Subcutaneous adipose tissue (tissue), 4 donors: ENCODE data around the gene PAFAH2. TPM values are rescaled to one million over a fixed set of nuclear protein-coding genes. Genes with fewer than 3 reads are reported as not detected.

ENCODE experiments used
- total RNA-seq, 4 donors: library from RNA; depleted of rRNA; stranded (reverse); fragments of >200 nt; gene quantifications; one replicate each; pipeline ENCODE4 v1.1.0, GENCODE V29; 2016
- TF ChIP-seq, protein P1 (sequence below): fragments of 450-650 bp; IDR thresholded peaks from one replicate; pipeline ENCODE4 v1.5.1; 2016; ENCODE audit warnings: low read depth, mild to moderate bottlenecking, control low read depth, antibody characterized with exemption, moderate library complexity

The PAFAH2 gene
- 10 to 100 TPM in 1 of 4 donors, 1 to 10 TPM in 3; 6.7 to 12.6 (median 9.1) TPM for total RNA-seq

DNA sequence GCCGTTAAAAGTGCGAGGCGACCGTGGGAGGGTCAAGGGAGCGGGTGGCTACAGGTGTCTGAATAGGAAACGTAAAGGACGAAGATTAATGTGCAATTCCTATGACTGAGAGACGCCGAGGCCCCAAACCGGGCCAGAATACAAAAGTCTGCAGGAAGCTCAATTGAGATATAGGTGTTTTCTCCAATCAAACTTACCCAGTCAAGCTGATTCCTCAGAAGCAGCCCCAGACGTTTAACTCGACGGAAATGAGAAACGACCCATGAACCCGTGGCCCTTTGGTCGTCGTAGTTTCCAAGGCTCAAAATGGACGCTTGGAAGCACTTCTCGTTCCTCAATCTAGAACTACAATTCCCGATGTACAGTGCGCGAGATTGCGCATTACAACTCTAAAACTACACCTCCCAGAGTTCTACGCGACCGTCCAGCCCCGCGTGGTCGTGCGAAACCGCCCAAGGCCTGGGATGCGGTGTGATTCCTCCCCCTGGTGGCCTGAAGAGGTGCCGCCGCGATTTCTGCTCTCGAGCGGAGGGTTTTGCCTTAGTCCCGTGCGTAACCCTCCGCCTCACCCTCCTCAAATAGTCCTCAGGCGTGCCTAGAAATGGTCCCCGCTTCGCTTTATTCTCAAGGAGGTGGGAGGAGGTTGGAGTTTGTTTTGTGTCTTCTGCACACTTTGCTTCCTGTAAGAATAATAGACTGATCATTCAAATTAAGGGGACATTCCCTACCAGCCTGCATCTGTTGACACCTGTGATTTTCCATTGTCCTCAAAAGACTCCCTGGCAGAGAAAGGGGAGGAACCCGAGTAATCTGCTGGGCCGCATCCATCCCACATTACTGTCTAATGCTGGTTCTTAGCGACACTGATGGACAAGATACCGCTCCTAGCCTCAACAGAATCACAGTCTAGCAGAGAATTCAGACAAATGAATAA is at the start of gene PAFAH2:
Gene PAFAH2 (minus strand): TSS at position 236 of the 934 bp plus-strand sequence. CDS start 7,247 bp downstream, outside the sequence.
- TF ChIP-seq, protein P1, sequence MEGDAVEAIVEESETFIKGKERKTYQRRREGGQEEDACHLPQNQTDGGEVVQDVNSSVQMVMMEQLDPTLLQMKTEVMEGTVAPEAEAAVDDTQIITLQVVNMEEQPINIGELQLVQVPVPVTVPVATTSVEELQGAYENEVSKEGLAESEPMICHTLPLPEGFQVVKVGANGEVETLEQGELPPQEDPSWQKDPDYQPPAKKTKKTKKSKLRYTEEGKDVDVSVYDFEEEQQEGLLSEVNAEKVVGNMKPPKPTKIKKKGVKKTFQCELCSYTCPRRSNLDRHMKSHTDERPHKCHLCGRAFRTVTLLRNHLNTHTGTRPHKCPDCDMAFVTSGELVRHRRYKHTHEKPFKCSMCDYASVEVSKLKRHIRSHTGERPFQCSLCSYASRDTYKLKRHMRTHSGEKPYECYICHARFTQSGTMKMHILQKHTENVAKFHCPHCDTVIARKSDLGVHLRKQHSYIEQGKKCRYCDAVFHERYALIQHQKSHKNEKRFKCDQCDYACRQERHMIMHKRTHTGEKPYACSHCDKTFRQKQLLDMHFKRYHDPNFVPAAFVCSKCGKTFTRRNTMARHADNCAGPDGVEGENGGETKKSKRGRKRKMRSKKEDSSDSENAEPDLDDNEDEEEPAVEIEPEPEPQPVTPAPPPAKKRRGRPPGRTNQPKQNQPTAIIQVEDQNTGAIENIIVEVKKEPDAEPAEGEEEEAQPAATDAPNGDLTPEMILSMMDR, result no peak

DNA sequence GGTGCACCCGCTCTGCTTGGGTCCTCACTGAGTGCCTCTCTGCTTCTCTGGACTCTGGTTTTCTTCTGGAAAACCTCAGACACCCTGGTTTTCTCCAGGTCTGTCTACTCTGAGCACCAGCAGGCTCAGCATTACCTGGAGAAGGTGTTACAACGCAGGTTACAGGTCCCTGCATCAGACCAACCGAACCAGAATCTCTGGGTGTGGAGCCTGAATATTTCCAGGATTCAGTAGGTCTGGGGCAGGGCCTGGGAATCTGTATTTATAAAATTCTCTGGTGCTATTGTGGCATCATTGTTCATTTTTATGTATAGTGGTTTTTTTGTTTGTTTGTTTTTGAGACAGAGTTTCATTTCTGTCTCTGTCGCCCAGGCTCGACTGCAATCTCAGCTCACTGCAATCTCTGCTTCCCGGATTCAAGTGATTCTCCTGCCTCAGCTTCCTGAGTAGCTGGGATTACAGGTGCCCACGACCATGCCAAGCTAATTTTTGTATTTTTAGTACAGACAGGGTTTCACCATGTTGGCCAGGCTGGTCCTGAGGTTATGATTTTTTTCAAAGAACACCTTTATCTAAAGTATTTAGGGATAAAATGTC is 49.5 kb upstream of the PAFAH2 start:
- TF ChIP-seq, protein P1, result no peak

DNA sequence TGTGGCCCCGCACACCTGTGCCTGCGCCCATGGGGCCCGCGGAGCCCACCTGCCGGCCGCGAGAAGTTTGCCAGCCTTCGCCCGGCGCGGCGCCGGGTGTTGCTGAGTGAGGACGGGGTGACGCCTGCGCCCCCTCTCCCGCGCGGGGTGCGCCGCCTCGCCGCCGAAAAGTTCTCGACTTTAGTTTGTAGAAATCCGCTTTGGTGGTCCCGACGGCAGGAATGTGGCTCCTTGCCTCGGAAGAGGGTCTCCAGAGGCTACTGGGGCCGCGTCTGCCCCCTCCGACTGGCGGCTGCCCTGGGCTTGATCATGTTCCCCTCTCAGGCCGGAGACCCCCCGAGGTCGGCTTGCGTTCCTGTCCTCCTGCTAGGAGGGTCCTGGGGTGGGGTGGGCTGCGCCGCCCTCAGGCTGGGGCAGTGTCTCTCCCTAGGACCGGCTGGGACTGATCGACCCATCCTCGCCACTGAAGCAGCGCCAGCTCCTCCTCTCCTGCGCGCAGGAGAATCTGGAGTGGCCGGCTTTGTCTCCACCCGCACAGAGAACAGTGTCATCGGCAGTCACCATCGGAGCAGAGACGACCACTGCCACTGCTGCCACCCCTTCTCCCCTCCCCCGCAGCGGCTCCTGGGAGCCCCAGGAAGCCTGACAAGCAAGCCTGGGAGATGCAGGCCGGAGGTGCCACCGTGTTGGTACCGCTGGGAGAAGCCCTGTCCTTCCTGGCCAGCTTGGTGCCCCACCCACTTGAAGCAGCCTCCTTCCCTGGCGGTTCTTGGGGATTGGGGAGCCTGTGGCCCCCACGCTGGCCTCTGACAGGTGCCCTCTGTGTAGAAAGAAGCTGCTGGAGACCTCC is 48.6 kb upstream of the PAFAH2 start:
- TF ChIP-seq, protein P1, result no peak

DNA sequence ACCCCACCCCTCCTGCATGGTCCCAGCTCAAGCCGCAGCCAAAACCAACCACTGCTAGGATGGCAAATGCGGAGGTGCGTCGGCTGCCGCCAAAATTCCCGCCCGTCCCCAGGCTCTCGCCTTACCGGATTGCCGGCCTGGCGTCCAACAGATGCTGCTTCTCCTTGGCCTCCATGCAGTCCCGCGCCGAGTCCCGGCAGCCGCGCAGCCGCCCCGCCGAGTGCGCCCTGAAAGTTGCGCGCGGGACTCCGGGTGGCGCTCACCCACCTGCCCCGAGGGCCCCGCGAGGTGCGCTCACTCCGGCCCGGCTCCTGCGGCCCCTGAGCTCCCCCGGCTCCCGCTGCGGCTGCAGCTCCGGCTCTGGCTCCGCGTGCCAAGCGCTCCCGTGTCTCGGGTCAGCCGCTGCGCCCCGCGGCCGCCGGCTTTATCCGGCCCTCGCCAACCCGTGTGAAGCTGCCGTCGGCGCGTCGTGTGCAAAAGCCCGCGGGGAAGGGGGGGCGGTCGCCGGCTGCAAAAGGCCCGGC is 47.9 kb upstream of the PAFAH2 start, which contains the start of gene SLC30A2:
Gene SLC30A2 (minus strand): TSS at position 397 of the 524 bp plus-strand sequence. CDS start 222 bp downstream, at position 175.
- TF ChIP-seq, protein P1, result no peak

DNA sequence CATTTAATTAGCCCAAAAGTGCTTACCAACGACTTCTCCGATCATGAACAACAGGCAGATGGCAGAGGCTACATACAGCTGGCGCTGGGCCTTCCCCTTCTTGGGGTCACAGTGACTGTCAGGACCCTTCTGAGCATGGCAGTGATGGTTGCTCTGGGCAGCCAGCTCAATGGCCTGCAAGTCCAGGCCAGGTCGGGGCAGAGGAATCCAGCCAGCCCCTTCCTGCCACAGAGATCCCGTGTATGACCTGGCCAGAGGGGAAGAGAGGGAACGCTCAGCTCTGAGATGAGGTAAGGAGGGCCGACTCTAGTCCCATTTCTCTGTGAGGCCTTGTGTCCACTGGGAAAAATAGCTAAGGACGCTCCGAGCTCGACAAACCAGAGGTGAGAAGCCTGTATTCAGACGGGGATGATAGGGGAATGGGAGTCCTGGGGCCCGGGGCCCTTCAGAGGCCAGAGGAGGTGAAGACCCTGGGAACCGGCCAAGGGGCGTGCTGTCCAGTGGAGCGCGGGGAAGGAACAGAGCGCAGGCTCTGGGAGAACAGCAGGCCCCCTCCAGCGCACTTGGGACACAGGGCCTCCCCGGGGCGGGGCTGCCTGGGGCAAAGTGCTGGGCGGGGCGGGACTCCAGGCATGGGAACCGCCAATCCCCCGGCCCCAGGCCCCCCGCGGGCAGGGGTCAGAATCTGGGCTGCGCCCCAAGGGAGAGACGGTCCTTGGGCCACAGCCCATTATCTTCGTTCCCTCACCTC is 47.3 kb upstream of the PAFAH2 start:
- TF ChIP-seq, protein P1, result no peak

DNA sequence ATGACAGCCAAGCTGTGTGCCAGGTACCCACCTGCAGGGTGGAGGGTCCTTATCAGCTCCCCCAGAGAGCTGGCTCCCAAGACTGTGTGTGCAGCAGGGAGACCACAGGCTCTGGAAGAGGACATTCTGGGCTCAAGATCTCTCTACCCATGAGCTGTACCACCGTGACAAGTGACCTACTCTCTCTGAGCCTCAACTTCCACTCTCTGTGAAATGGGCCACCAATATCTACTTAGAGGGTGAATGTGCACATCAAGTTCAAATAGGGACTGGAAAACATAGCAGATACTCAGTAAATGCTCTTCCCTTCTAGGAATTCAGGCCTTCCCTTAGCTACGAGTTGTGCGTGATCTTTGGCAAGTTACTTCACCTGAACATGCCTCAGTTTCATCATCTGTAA is 46.6 kb upstream of the PAFAH2 start:
- TF ChIP-seq, protein P1, result no peak
